HepG2 (cell line): ENCODE results near the gene FITM1. TPM values are rescaled to one million over a fixed set of nuclear protein-coding genes. Genes with fewer than 3 reads are reported as not detected.

Experiments
- AFF4 ChIP-seq: sonication (generic); formaldehyde crosslinking; IDR thresholded peaks from 2 replicates; pipeline ENCODE4 v1.4.0; 2020; ENCODE audit warnings: missing genetic modification reagents
- ATM ChIP-seq: fragments of 450-650 bp; IDR thresholded peaks from 2 replicates; pipeline ENCODE4 v1.7.1; 2017; ENCODE audit warnings: mild to moderate bottlenecking, borderline replicate concordance
- CAMTA2 ChIP-seq: sonication (generic); formaldehyde crosslinking; IDR thresholded peaks from 2 replicates; pipeline ENCODE4 v1.4.0; 2020; ENCODE audit warnings: mild to moderate bottlenecking, missing genetic modification reagents, borderline replicate concordance
- CEBPZ ChIP-seq: IDR thresholded peaks from 2 replicates; pipeline ENCODE4 v1.6.1; 2012; ENCODE audit warnings: low read length, improper control_type of control experiment
- GATAD1 ChIP-seq: IDR thresholded peaks from 2 replicates; pipeline ENCODE4 v1.6.1; 2016; ENCODE audit warnings: missing genetic modification reagents, missing compliant biosample characterization
- IKZF4 ChIP-seq: sonication (generic); formaldehyde crosslinking; IDR thresholded peaks from 2 replicates; pipeline ENCODE4 v1.5.1; 2020; ENCODE audit warnings: borderline replicate concordance, mild to moderate bottlenecking, low read depth, missing genetic modification reagents; ENCODE audit errors: not compliant biosample characterization
- IRF9 ChIP-seq: sonication (generic); formaldehyde crosslinking; IDR thresholded peaks from 2 replicates; pipeline ENCODE4 v1.8.0; 2022; ENCODE audit warnings: missing genetic modification reagents, mild to moderate bottlenecking, borderline replicate concordance
- KLF15 ChIP-seq: sonication (generic); formaldehyde crosslinking; IDR thresholded peaks from 2 replicates; pipeline ENCODE4 v1.8.1; 2023; ENCODE audit warnings: borderline replicate concordance, mild to moderate bottlenecking, inconsistent platforms, missing genetic modification reagents, mixed read lengths
- NR2F6 ChIP-seq, 2 experiments: IDR thresholded peaks; 2 replicates each; pipeline ENCODE4 v1.6.1; 2016; ENCODE audit warnings: antibody characterized with exemption in 1 of 2, mild to moderate bottlenecking in 1 of 2
- ZBTB33 ChIP-seq: sonication (generic); formaldehyde crosslinking; IDR thresholded peaks from 2 replicates; pipeline ENCODE4 v1.4.0; 2020; ENCODE audit warnings: missing genetic modification reagents
- ZBTB38 ChIP-seq: sonication (generic); formaldehyde crosslinking; IDR thresholded peaks from 2 replicates; pipeline ENCODE4 v1.5.1; 2020; ENCODE audit warnings: mild to moderate bottlenecking, missing genetic modification reagents
- ZNF225 ChIP-seq: sonication (generic); formaldehyde crosslinking; IDR thresholded peaks from 2 replicates; pipeline ENCODE4 v1.4.0; 2020; ENCODE audit warnings: mild to moderate bottlenecking, missing genetic modification reagents
- ZNF770 ChIP-seq: sonication (generic); formaldehyde crosslinking; IDR thresholded peaks from 2 replicates; pipeline ENCODE4 v1.5.0; 2020; ENCODE audit warnings: mild to moderate bottlenecking, missing genetic modification reagents
- ZNF839 ChIP-seq: sonication (generic); formaldehyde crosslinking; IDR thresholded peaks from 2 replicates; pipeline ENCODE4 v1.4.0; 2020; ENCODE audit warnings: missing genetic modification reagents, mild to moderate bottlenecking, borderline replicate concordance
- ZSCAN31 ChIP-seq: sonication (generic); formaldehyde crosslinking; IDR thresholded peaks from 2 replicates; pipeline ENCODE4 v1.5.0; 2020; ENCODE audit warnings: low read depth, mild to moderate bottlenecking, missing genetic modification reagents
- polyA plus RNA-seq, 8 experiments: library from polyadenylated mRNA; depleted of rRNA in 3 of 8; stranded (reverse) in 7 of 8; unstranded in 1 of 8; fragments of >200 nt; fragmentation: Illumina TruSeq in 4 of 8; extraction: Trizol in 4 of 8; gene quantifications; 2 replicates each; pipeline versions ENCODE4 v1.2.1 to v1.2.3, GENCODE V29; 2011 to 2016; ENCODE audit warnings: low read depth in 4 of 8, missing spikeins in 1 of 8, mixed read lengths in 1 of 8; ENCODE audit not compliant: insufficient read depth in 1 of 8
- total RNA-seq, 5 experiments: library from RNA; depleted of rRNA; stranded (reverse); fragments of >200 nt; fragmentation: Illumina TruSeq; extraction: Trizol; gene quantifications; 2 replicates each; pipeline ENCODE4 v1.2.3, GENCODE V29; 2016; ENCODE audit warnings: low read depth in 1 of 5

FITM1 gene
- total and polyA plus RNA-seq, 2 of the 13 experiments (the other 11 are each of a cell fraction or from before 2014, with no cell fraction given), result 2.7 to 5.8 TPM

- TF ChIP-seq ZNF770 (CRISPR knock-in tag) (no peak), ZNF839 (CRISPR knock-in tag) (peak; percentile 61; the same call in 1 of the 2 replicates), ATM (no peak), CAMTA2 (CRISPR knock-in tag) (no peak), GATAD1 (no peak), NR2F6 (IDR thresholded peaks at IDR 0.05) (no peak), NR2F6 (CRISPR knock-in tag; IDR thresholded peaks at IDR 0.05) (no peak), ZNF225 (peak; percentile 53; the same call in 1 of the 2 replicates), ZSCAN31 (CRISPR knock-in tag) (no peak), KLF15 (CRISPR knock-in tag) (no peak), IRF9 (0 out of 2 replicates have a peak, but pooled peaks have one; percentile 29), CEBPZ (no peak), AFF4 (CRISPR knock-in tag) (no peak), IKZF4 (no peak), ZBTB38 (peak; percentile 96), ZBTB33 (CRISPR knock-in tag) (peak; percentile 70)
Measured at GRCh38 chr14:24132061-24132685, 1.7 kb downstream of the FITM1 start (continued).
